ENCODE data around the gene INTS11.

INTS11 gene

GRCh38 chr1:1348420-1349255 is 24.2 kb upstream of the INTS11 start:
- peak overlapping the region; percentile 40; the same call in 1 of the 2 replicates for H3K27ac ChIP-seq (ENCODE audit: low read depth, low read length)
- peak overlapping the region; percentile 96 for H3K4me3 ChIP-seq (ENCODE audit: low read depth, low read length)
- peaks cover 55% of the 10 kb centered on the region for H3K79me2 ChIP-seq (ENCODE audit: control insufficient read depth, insufficient read depth, low read length, unreplicated experiment)
- no peak overlapping the region for H2AFZ ChIP-seq (ENCODE audit: low read length, unreplicated experiment)
- H3K27me3 ChIP-seq (ENCODE audit: insufficient read depth, low read length): no peaks in the 10 kb centered on the region
- peaks cover 49% of the 10 kb centered on the region for H3K4me1 ChIP-seq (ENCODE audit: control insufficient read depth, insufficient read depth, low read length, unreplicated experiment)
- no peaks in the 10 kb centered on the region for H3K36me3 ChIP-seq (ENCODE audit: insufficient read depth, low read length)

DNA sequence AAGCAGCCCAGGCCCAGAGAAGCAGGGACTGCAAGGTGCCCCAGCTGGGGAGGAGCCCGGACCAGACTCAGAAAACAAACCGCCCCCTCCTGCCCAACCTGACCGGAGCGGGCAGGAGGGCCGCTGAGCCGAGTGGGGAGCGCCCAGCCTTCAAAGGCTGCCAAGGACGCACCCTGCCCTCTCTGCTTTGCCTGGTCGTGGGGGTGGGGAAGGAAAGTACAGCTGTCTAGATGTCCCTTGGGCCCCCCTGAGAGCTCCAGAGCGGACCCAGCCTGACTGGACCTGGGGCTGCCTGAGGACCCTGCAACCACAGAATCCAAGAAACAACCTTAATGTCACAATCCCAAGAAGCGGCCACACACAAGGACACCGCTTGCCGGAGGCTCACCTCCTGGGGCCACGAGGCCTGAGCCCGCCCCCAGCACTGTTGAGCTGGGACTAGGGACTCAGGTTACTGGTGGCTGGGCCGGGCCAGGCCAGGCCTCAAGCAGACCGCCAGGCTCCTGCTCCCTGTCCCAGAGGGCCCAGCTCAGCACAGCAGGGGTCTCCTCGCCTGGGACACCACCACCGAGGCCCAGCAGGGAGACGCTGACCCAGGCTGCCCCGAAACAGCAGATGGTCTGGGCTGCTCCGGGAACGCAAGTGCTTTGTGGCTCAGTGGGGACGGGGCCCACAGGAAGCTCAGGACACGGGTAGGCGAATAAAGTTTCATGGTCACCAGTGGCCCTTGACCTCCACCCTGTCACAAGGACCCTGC is 23.4 kb upstream of the INTS11 start:
- Histone ChIP-seq H3K27ac (ENCODE audit: low read depth, low read length) (peak overlapping the region; percentile 40), H3K4me3 (ENCODE audit: low read depth, low read length) (peak overlapping the region; percentile 96), H3K36me3 (ENCODE audit: insufficient read depth, low read length) (no peaks in the 10 kb centered on the region), H2AFZ (ENCODE audit: low read length, unreplicated experiment) (no peak overlapping the region), H3K4me1 (ENCODE audit: control insufficient read depth, insufficient read depth, low read length, unreplicated experiment) (peaks cover 48% of the 10 kb centered on the region), H3K27me3 (ENCODE audit: insufficient read depth, low read length) (no peaks in the 10 kb centered on the region), H3K79me2 (ENCODE audit: control insufficient read depth, insufficient read depth, low read length, unreplicated experiment) (peaks cover 61% of the 10 kb centered on the region)

DNA sequence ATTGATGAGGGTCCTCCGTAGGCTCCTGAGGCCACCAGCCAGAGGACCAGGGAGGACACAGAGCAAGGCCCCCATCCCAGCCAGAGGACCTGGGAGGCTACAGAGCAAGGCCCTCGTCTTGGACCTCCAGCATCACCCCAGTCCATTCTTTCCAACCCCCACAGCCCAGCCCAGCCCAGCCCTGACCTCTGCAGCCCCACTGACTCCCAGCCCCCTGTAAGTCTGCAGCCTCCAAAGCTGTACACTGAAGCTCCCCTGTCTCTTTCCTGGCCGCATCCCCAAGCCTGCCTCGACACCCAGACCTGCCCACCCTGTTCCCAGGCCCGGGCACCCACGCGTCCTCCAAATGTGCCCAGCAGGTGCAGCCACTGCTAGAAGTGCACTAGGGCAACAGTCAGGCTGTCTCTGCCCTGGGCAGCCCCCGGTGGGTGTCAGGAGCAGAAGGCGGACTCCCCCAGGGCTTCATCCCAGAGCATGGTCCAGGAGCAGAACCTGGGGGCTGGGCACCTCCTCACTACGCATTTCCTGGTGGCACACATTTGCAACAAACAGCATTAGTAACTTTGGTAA is 22.7 kb upstream of the INTS11 start:
- Histone ChIP-seq H3K4me3 (ENCODE audit: low read depth, low read length) (peak overlapping the region; percentile 96), H3K4me1 (ENCODE audit: control insufficient read depth, insufficient read depth, low read length, unreplicated experiment) (peaks cover 43% of the 10 kb centered on the region)

GRCh38 chr1:1346501-1346890 is 22.0 kb upstream of the INTS11 start:
- H3K4me3 ChIP-seq (ENCODE audit: low read depth, low read length): peak overlapping the region; percentile 96
- H3K36me3 ChIP-seq (ENCODE audit: insufficient read depth, low read length): peaks cover 2% of the 10 kb centered on the region; the same call in 1 of the 2 replicates
- peak overlapping the region; percentile 41 for H3K27ac ChIP-seq (ENCODE audit: low read depth, low read length)
- no peak overlapping the region for H2AFZ ChIP-seq (ENCODE audit: low read length, unreplicated experiment)
- peaks cover 41% of the 10 kb centered on the region for H3K4me1 ChIP-seq (ENCODE audit: control insufficient read depth, insufficient read depth, low read length, unreplicated experiment)
- H3K79me2 ChIP-seq (ENCODE audit: control insufficient read depth, insufficient read depth, low read length, unreplicated experiment): peaks cover 69% of the 10 kb centered on the region
- no peaks in the 10 kb centered on the region for H3K27me3 ChIP-seq (ENCODE audit: insufficient read depth, low read length)

More for the DNA sequence above, 22.7 kb upstream of the INTS11 start:
- peaks cover 68% of the 10 kb centered on the region for H3K79me2 ChIP-seq (ENCODE audit: control insufficient read depth, insufficient read depth, low read length, unreplicated experiment)
- H3K27me3 ChIP-seq (ENCODE audit: insufficient read depth, low read length): no peaks in the 10 kb centered on the region
- no peaks in the 10 kb centered on the region for H3K36me3 ChIP-seq (ENCODE audit: insufficient read depth, low read length)
- no peak overlapping the region for H2AFZ ChIP-seq (ENCODE audit: low read length, unreplicated experiment)
- peak overlapping the region; percentile 40; the same call in 1 of the 2 replicates for H3K27ac ChIP-seq (ENCODE audit: low read depth, low read length)

DNA sequence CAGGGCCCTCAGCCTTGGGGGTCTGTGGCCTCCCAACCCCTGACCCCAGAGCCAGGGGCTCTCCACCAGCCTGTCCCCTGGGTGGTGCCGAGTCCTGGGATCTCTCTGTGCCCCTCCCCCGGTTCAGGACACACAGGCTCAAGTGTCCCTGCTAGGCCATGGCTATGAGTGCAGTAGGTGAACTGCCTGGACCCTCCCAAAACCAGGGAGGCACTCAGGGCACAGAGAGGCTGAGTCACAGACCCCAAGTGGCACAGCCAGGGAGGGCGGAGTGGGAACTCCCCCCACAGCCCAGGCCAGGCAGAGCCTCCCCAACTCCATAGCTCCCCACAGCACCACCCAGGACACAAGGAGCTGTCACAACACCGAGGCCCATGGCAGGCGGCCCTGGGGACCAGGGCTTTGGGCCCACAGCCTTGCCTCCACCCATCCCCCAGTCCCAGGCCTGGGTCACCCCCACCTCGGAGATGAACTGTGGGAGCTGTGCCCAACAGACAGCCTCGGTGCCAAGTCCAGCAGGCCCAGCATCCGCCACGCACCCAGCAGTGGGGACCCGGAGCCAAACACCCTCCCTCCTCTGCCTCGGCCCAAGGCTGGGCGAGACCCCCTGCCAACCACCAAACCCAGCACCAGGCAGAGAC is 21.5 kb upstream of the INTS11 start:
- H3K4me1 ChIP-seq (ENCODE audit: control insufficient read depth, insufficient read depth, low read length, unreplicated experiment): peaks cover 40% of the 10 kb centered on the region
- peaks cover 7% of the 10 kb centered on the region; the same call in 1 of the 2 replicates for H3K36me3 ChIP-seq (ENCODE audit: insufficient read depth, low read length)
- no peaks in the 10 kb centered on the region for H3K27me3 ChIP-seq (ENCODE audit: insufficient read depth, low read length)
- H3K4me3 ChIP-seq (ENCODE audit: low read depth, low read length): peak overlapping the region; percentile 96
- H3K79me2 ChIP-seq (ENCODE audit: control insufficient read depth, insufficient read depth, low read length, unreplicated experiment): peaks cover 69% of the 10 kb centered on the region
- peak overlapping the region; percentile 41 for H3K27ac ChIP-seq (ENCODE audit: low read depth, low read length)
- no peak overlapping the region for H2AFZ ChIP-seq (ENCODE audit: low read length, unreplicated experiment)

DNA sequence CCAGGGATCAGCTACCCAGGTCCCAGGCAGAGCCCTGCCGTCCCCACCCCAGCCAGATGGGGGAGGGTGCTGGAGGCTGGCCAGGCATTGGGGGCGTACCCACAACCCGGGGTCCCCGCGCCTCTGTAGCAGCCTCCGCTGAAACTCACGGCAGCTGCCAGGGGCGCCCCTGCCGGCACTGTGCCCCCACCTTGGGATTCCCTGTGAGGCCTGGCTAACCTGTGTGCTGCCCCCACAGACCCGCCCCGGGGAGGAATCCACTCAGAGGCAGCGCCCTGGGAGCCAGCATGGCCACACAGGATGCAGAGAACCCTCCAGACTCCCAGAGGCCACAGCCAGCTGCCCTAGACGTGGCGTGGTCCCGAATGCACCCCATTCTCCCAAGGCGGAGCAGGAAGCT is 20.9 kb upstream of the INTS11 start:
- H3K27me3 ChIP-seq (ENCODE audit: insufficient read depth, low read length): no peaks in the 10 kb centered on the region
- peaks cover 8% of the 10 kb centered on the region; the same call in 1 of the 2 replicates for H3K36me3 ChIP-seq (ENCODE audit: insufficient read depth, low read length)
- H3K4me1 ChIP-seq (ENCODE audit: control insufficient read depth, insufficient read depth, low read length, unreplicated experiment): peaks cover 40% of the 10 kb centered on the region
- H3K4me3 ChIP-seq (ENCODE audit: low read depth, low read length): peak overlapping the region; percentile 96
- H3K27ac ChIP-seq (ENCODE audit: low read depth, low read length): peak overlapping the region; percentile 41
- H2AFZ ChIP-seq (ENCODE audit: low read length, unreplicated experiment): no peak overlapping the region
- peaks cover 69% of the 10 kb centered on the region for H3K79me2 ChIP-seq (ENCODE audit: control insufficient read depth, insufficient read depth, low read length, unreplicated experiment)

DNA sequence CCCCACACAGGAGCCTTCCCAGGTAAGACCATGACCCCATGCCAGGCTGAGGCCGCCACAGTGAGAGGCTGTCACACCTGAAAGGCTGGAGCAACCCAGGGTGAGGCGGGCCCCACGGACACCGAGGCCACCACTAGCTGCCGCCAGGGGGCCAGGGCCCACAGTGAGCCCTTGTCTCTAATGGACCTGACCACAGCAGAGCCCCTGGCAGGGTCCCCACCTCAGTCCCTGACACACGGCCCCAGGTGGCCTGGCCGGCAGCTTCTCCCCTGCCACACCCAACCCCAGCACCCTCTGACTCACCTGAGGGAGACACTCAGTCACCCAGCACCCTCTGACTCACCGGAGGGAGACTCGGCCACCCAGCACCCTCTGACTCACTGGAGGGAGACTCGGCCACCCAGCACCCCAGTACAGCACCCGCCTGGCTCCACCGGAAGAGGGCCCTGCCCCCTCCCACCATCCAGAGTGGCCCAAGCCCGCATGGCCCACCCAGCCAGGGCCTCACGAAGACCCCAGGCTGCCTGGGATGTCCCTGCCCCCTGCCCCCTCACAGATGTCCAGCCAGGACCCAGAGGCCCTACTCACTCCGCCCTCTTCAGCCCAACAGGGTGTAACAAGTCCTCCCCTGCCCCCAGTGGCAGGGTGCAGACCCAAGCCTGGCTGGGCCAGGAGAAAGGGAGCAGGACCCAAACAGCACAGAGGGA is 20.3 kb upstream of the INTS11 start:
- no peak overlapping the region for H2AFZ ChIP-seq (ENCODE audit: low read length, unreplicated experiment)
- H3K27ac ChIP-seq (ENCODE audit: low read depth, low read length): peak overlapping the region; percentile 41
- H3K79me2 ChIP-seq (ENCODE audit: control insufficient read depth, insufficient read depth, low read length, unreplicated experiment): peaks cover 69% of the 10 kb centered on the region
- H3K4me1 ChIP-seq (ENCODE audit: control insufficient read depth, insufficient read depth, low read length, unreplicated experiment): peaks cover 40% of the 10 kb centered on the region
- H3K27me3 ChIP-seq (ENCODE audit: insufficient read depth, low read length): no peaks in the 10 kb centered on the region
- peaks cover 8% of the 10 kb centered on the region; the same call in 1 of the 2 replicates for H3K36me3 ChIP-seq (ENCODE audit: insufficient read depth, low read length)
- peak overlapping the region; percentile 96 for H3K4me3 ChIP-seq (ENCODE audit: low read depth, low read length)

DNA sequence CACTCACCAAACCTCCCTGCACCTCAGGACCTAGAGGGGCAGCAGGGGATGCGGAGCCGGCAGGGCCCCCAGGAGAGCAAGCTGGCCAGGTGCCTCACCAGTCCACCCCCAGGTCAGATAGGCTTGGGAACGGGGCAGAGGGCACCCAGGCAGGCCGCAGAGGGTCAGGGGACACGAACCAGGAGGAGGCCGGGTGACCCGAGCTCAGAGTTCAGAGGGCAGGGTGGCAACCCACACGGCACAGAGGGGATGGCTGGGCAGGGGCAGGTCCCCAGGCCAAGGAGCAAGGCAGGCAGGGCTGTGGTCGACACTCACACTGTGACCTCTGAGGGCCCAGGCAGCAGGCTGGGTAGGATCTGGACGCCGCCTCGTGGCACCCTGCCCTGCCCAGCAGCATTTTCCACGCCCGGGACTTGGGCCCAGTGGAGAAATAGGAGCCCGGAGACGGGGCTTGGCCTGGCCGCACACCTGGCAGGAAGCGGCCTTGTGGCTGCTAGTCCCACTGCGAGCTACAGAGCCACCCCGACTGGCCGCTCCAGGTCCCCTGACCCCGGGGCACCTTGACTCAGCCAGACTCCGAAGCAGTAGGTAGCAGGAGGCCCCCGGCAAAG is 19.5 kb upstream of the INTS11 start:
- H3K27me3 ChIP-seq (ENCODE audit: insufficient read depth, low read length): no peaks in the 10 kb centered on the region
- H3K36me3 ChIP-seq (ENCODE audit: insufficient read depth, low read length): peaks cover 8% of the 10 kb centered on the region; the same call in 1 of the 2 replicates
- peaks cover 40% of the 10 kb centered on the region for H3K4me1 ChIP-seq (ENCODE audit: control insufficient read depth, insufficient read depth, low read length, unreplicated experiment)
- no peak overlapping the region for H3K4me3 ChIP-seq (ENCODE audit: low read depth, low read length)
- 0 out of 2 replicates have a peak overlapping the region, but pooled peaks have one; percentile 11 for H3K27ac ChIP-seq (ENCODE audit: low read depth, low read length)
- peaks cover 69% of the 10 kb centered on the region for H3K79me2 ChIP-seq (ENCODE audit: control insufficient read depth, insufficient read depth, low read length, unreplicated experiment)
- no peak overlapping the region for H2AFZ ChIP-seq (ENCODE audit: low read length, unreplicated experiment)

DNA sequence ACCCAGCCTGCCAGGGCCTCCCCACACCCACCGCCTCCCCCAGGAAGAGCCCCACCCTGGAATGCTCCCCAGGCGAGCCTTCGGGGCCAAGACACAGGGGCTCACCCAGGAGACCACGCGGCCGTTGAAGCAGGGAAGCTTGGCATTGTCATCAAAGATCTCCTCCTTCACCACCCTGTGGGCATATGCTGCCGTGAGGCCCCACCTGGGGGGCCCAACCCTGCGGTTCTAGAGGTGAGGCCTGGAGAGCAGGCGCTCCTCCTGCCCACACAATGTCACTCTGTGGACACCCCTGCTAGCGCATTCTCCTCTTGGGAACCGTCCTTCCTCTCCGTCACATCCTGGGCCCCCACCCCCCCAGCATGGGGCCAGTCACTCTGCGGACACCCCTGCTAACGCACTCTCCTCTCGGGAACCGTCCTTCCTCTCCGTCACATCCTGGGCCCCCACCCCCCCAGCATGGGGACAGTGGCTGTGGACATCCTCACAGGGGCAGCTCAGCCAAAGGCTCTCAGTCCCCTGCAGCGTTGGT is 18.2 kb upstream of the INTS11 start:
- peaks cover 38% of the 10 kb centered on the region for H3K4me1 ChIP-seq (ENCODE audit: control insufficient read depth, insufficient read depth, low read length, unreplicated experiment)
- H3K27me3 ChIP-seq (ENCODE audit: insufficient read depth, low read length): no peaks in the 10 kb centered on the region
- H3K27ac ChIP-seq (ENCODE audit: low read depth, low read length): no peak overlapping the region

More for the DNA sequence above, 18.2 kb upstream of the INTS11 start:
- peaks cover 56% of the 10 kb centered on the region for H3K79me2 ChIP-seq (ENCODE audit: control insufficient read depth, insufficient read depth, low read length, unreplicated experiment)
- peaks cover 11% of the 10 kb centered on the region; the same call in 1 of the 2 replicates for H3K36me3 ChIP-seq (ENCODE audit: insufficient read depth, low read length)
- H2AFZ ChIP-seq (ENCODE audit: low read length, unreplicated experiment): no peak overlapping the region
- H3K4me3 ChIP-seq (ENCODE audit: low read depth, low read length): no peak overlapping the region

All from ACC112 (cell line).